Neuronal stem cell (in vitro differentiated cells): ENCODE results near the gene SMG7.

Source experiments
- DNase-seq: peaks from one replicate; pipeline ENCODE4 v3.0.0-alpha.2; 2013; ENCODE audit warnings: low spot score
- H2AFZ ChIP-seq: one replicate; pipeline ENCODE4 v1.6.1; 2013; ENCODE audit warnings: mild to moderate bottlenecking, low read length, inconsistent platforms
- H2AK5ac ChIP-seq: 2 replicates; pipeline ENCODE4 v1.6.1; 2013; ENCODE audit warnings: low read depth, mild to moderate bottlenecking, inconsistent platforms, low read length, moderate library complexity, mixed read lengths
- H2BK120ac ChIP-seq: 2 replicates; pipeline ENCODE4 v1.6.1; 2013; ENCODE audit warnings: low read depth, mild to moderate bottlenecking, inconsistent platforms, low read length, moderate library complexity, mixed read lengths
- H2BK12ac ChIP-seq: one replicate; pipeline ENCODE4 v1.6.1; 2013; ENCODE audit warnings: low read length, inconsistent platforms
- H2BK15ac ChIP-seq: 2 replicates; pipeline ENCODE4 v1.6.1; 2013; ENCODE audit warnings: mild to moderate bottlenecking, low read length, inconsistent platforms, mixed read lengths
- H2BK5ac ChIP-seq: one replicate; pipeline ENCODE4 v1.6.1; 2013; ENCODE audit warnings: inconsistent platforms, mild to moderate bottlenecking, low read length, moderate library complexity
- H3K14ac ChIP-seq: one replicate; pipeline ENCODE4 v1.6.1; 2013; ENCODE audit warnings: low read length, inconsistent platforms
- H3K18ac ChIP-seq: 2 replicates; pipeline ENCODE4 v1.6.1; 2013; ENCODE audit warnings: low read length, inconsistent platforms
- H3K23ac ChIP-seq: 2 replicates; pipeline ENCODE4 v1.6.1; 2013; ENCODE audit warnings: low read depth, mild to moderate bottlenecking, mixed read lengths, low read length, inconsistent platforms; ENCODE audit not compliant: poor library complexity
- H3K27ac ChIP-seq: replicated peaks from 3 replicates; pipeline ENCODE4 v1.5.1; 2013; ENCODE audit warnings: low read length, inconsistent platforms
- H3K27me3 ChIP-seq, 3 experiments: 2 replicates each; pipeline ENCODE4 v1.6.1; 2013; ENCODE audit warnings: low read length in 3 of 3, mild to moderate bottlenecking in 2 of 3, inconsistent platforms in 1 of 3, low read depth in 1 of 3, mixed read lengths in 1 of 3, moderate library complexity in 1 of 3; ENCODE audit not compliant: control insufficient read depth in 3 of 3, insufficient read depth in 3 of 3
- H3K36me3 ChIP-seq, 2 donors: replicated peaks in 1 of 2; 2 replicates each; pipeline ENCODE4 v1.6.1; 2013; ENCODE audit warnings: low read length in 2 of 2; ENCODE audit not compliant: control insufficient read depth in 2 of 2, insufficient read depth in 2 of 2
- H3K4ac ChIP-seq: 2 replicates; pipeline ENCODE4 v1.6.1; 2013; ENCODE audit warnings: inconsistent platforms, mild to moderate bottlenecking, low read length, moderate library complexity
- H3K4me1 ChIP-seq, 2 donors: 1 replicate in 1 of 2; 2 replicates in 1 of 2; pipeline ENCODE4 v1.6.1; 2013; ENCODE audit warnings: low read length in 2 of 2, low read depth in 1 of 2; ENCODE audit not compliant: control insufficient read depth in 2 of 2, insufficient read depth in 1 of 2
- H3K4me2 ChIP-seq: one replicate; pipeline ENCODE4 v1.6.1; 2013; ENCODE audit warnings: mild to moderate bottlenecking, low read length, inconsistent platforms; ENCODE audit not compliant: insufficient read depth, poor library complexity, severe bottlenecking
- H3K4me3 ChIP-seq, 2 donors: 2 replicates each; pipeline ENCODE4 v1.5.1; 2013; ENCODE audit warnings: low read length in 2 of 2, mild to moderate bottlenecking in 2 of 2, inconsistent platforms in 1 of 2, moderate library complexity in 1 of 2
- H3K79me1 ChIP-seq: one replicate; pipeline ENCODE4 v1.6.1; 2013; ENCODE audit warnings: low read depth, mild to moderate bottlenecking, inconsistent platforms, low read length, moderate library complexity
- H3K9ac ChIP-seq: one replicate; pipeline ENCODE4 v1.6.1; 2013; ENCODE audit warnings: mild to moderate bottlenecking, low read depth, low read length, inconsistent platforms; ENCODE audit not compliant: poor library complexity
- H3K9me3 ChIP-seq, 2 donors: replicated peaks in 1 of 2; 2 replicates each; pipeline versions ENCODE3 to v1.6.1; 2013; ENCODE audit warnings: low read length in 2 of 2, mild to moderate bottlenecking in 2 of 2, inconsistent platforms in 1 of 2, low read depth in 1 of 2, mixed read lengths in 1 of 2, moderate library complexity in 1 of 2; ENCODE audit not compliant: control insufficient read depth in 2 of 2, insufficient read depth in 1 of 2
- H4K8ac ChIP-seq: one replicate; pipeline ENCODE4 v1.6.1; 2013; ENCODE audit warnings: low read depth, mild to moderate bottlenecking, inconsistent platforms, low read length, moderate library complexity
- H4K91ac ChIP-seq: one replicate; pipeline ENCODE4 v1.6.1; 2013; ENCODE audit warnings: low read length, low read depth, mild to moderate bottlenecking, inconsistent platforms; ENCODE audit not compliant: poor library complexity
- WGBS, 2 donors: extraction: QIAGEN DNeasy Blood & Tissue Kit; methylation state at CpG; one replicate each; pipeline ENCODE4 v1.1.7; 2013; ENCODE audit warnings: missing lambda C conversion rate in 2 of 2, mixed read lengths in 1 of 2; ENCODE audit not compliant: insufficient read length in 2 of 2, insufficient replicate concordance in 1 of 2; ENCODE audit errors: extremely low coverage in 2 of 2; 5-methylcytosine and 5-hydroxymethylcytosine counted together

SMG7 gene

GRCh38 chr1:183497218-183497617 lies 24.9 kb downstream of the SMG7 start:
- no peak overlapping the region for H2BK15ac ChIP-seq
- H3K4me1 ChIP-seq = no peaks in the 10 kb centered on the region
- H3K9ac ChIP-seq = no peak overlapping the region
- H2BK120ac ChIP-seq = no peak overlapping the region
- no peak overlapping the region for H4K8ac ChIP-seq
- H3K14ac ChIP-seq = no peak overlapping the region
- no peak overlapping the region for H2AFZ ChIP-seq
- no peak overlapping the region for H2BK5ac ChIP-seq
- WGBS, 2 donors = no CpG with 5 or more reads among the region's 2 CpGs
- H3K4ac ChIP-seq = no peak overlapping the region
- H2BK12ac ChIP-seq = no peak overlapping the region
- no peak overlapping the region for H2AK5ac ChIP-seq
- no peak overlapping the region for H4K91ac ChIP-seq
- no peak overlapping the region for H3K23ac ChIP-seq
- no peaks in the 10 kb centered on the region for H3K27me3 ChIP-seq
- peaks cover 0 to 6% of the 10 kb centered on the region in 2 donors for H3K36me3 ChIP-seq
- no peaks in the 10 kb centered on the region for H3K79me1 ChIP-seq
- H3K4me3 ChIP-seq = no peak overlapping the region
- no peak for DNase-seq
- no peak overlapping the region for H3K18ac ChIP-seq
- H3K27ac ChIP-seq = no peak overlapping the region
- H3K9me3 ChIP-seq = peaks cover 0 to 10% of the 10 kb centered on the region in 2 donors
- H3K4me2 ChIP-seq = no peak overlapping the region

- H3K18ac ChIP-seq = no peak overlapping the region
- H3K27me3 ChIP-seq = no peaks in the 10 kb centered on the region
- no peak overlapping the region for H2AFZ ChIP-seq
- WGBS, 2 donors = no CpG with 5 or more reads among the region's 6 CpGs
- no peak overlapping the region for H4K8ac ChIP-seq
- H3K27ac ChIP-seq = no peak overlapping the region
- no peak for DNase-seq
- peaks cover 0 to 10% of the 10 kb centered on the region in 2 donors for H3K9me3 ChIP-seq
- no peak overlapping the region for H2BK5ac ChIP-seq
- H3K4ac ChIP-seq = no peak overlapping the region
- H3K79me1 ChIP-seq = no peaks in the 10 kb centered on the region
- no peak overlapping the region for H2AK5ac ChIP-seq
- H3K36me3 ChIP-seq = peaks cover 0 to 6% of the 10 kb centered on the region in 2 donors
- no peak overlapping the region for H3K4me2 ChIP-seq
- no peak overlapping the region for H3K14ac ChIP-seq
- H3K9ac ChIP-seq = no peak overlapping the region
- no peak overlapping the region for H2BK15ac ChIP-seq
- H2BK12ac ChIP-seq = no peak overlapping the region
- H4K91ac ChIP-seq = no peak overlapping the region
- H3K4me1 ChIP-seq = no peaks in the 10 kb centered on the region
- H3K4me3 ChIP-seq = no peak overlapping the region
- H2BK120ac ChIP-seq = no peak overlapping the region
- no peak overlapping the region for H3K23ac ChIP-seq
Observed at GRCh38 chr1:183498342-183498991, 26.2 kb downstream of the SMG7 start.

DNA sequence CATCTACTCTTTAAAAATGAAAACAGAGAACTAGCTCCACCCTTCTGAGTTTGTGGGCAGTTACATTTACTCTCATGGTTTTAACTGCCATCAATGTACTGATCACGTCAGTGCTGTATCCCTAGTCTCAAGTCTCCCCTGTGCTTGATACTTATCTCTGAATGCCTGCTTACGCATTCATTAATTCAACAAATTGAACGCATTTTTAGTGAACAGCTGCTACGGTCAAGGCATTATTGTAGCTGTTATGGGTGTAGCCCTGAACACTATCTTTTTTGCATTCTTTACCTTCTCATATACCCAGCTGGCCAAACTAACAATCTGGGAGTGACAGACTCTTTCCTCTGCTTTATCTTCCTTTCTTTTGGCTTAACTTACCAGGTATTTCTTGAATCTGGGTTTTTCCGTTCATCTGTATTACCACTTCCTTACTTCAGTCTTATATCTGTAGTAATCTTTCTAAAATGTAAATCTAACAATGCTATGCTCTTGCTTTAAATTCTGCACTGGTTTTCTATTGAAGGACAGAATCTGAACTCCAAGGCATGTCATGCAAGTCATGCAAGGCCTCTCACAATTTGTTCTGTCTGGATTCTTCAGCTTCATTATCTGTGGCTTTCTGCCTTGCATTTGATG lies 33.3 kb downstream of the SMG7 start:
- Histone ChIP-seq H3K14ac (no peak overlapping the region), H3K9me3 (no peaks in the 10 kb centered on the region), H4K91ac (no peak overlapping the region), H2BK5ac (no peak overlapping the region), H3K9ac (no peak overlapping the region), H3K4me2 (no peak overlapping the region), H3K4me1 (peaks cover 3% of the 10 kb centered on the region in 2 donors), H3K27me3 (no peaks in the 10 kb centered on the region), H2BK120ac (no peak overlapping the region), H3K4ac (no peak overlapping the region), H3K27ac (no peak overlapping the region), H2AFZ (no peak overlapping the region), H3K23ac (no peak overlapping the region), H3K36me3 (peaks cover 2 to 10% of the 10 kb centered on the region in 2 donors), H3K18ac (no peak overlapping the region), H2BK12ac (no peak overlapping the region), H3K4me3 (no peak overlapping the region), H3K79me1 (peaks cover 2% of the 10 kb centered on the region), H4K8ac (no peak overlapping the region), H2AK5ac (no peak overlapping the region), H2BK15ac (no peak overlapping the region)
- no CpG with 5 or more reads among the region's 5 CpGs for WGBS, 2 donors
- DNase-seq = no peak

GRCh38 chr1:183506561-183506960 lies 34.3 kb downstream of the SMG7 start:
- no peaks in the 10 kb centered on the region for H3K9me3 ChIP-seq
- H3K14ac ChIP-seq = no peak overlapping the region
- H3K18ac ChIP-seq = no peak overlapping the region
- H2AK5ac ChIP-seq = no peak overlapping the region
- no peak overlapping the region for H2BK120ac ChIP-seq
- H2BK5ac ChIP-seq = no peak overlapping the region
- H3K4me3 ChIP-seq = no peak overlapping the region
- no peak overlapping the region for H3K9ac ChIP-seq
- H3K4ac ChIP-seq = no peak overlapping the region
- H3K36me3 ChIP-seq = peaks cover 2 to 10% of the 10 kb centered on the region in 2 donors
- no peak overlapping the region for H3K23ac ChIP-seq
- H2BK15ac ChIP-seq = no peak overlapping the region
- H4K8ac ChIP-seq = no peak overlapping the region
- H3K79me1 ChIP-seq = peaks cover 2% of the 10 kb centered on the region
- H4K91ac ChIP-seq = no peak overlapping the region
- peaks cover 3 to 5% of the 10 kb centered on the region in 2 donors for H3K4me1 ChIP-seq
- H3K27me3 ChIP-seq = no peaks in the 10 kb centered on the region
- no CpG with 5 or more reads among the region's 4 CpGs for WGBS, 2 donors
- no peak overlapping the region for H2AFZ ChIP-seq
- H3K27ac ChIP-seq = no peak overlapping the region
- no peak overlapping the region for H3K4me2 ChIP-seq
- H2BK12ac ChIP-seq = no peak overlapping the region
- DNase-seq = no peak
